Measurements from ENCODE around the gene NRAS.
"Not testable (repeated sequence)": the region's sequence is repeated elsewhere in the genome, so short reads cannot be mapped to it uniquely, and the experiment has no call there.

NRAS gene

DNA sequence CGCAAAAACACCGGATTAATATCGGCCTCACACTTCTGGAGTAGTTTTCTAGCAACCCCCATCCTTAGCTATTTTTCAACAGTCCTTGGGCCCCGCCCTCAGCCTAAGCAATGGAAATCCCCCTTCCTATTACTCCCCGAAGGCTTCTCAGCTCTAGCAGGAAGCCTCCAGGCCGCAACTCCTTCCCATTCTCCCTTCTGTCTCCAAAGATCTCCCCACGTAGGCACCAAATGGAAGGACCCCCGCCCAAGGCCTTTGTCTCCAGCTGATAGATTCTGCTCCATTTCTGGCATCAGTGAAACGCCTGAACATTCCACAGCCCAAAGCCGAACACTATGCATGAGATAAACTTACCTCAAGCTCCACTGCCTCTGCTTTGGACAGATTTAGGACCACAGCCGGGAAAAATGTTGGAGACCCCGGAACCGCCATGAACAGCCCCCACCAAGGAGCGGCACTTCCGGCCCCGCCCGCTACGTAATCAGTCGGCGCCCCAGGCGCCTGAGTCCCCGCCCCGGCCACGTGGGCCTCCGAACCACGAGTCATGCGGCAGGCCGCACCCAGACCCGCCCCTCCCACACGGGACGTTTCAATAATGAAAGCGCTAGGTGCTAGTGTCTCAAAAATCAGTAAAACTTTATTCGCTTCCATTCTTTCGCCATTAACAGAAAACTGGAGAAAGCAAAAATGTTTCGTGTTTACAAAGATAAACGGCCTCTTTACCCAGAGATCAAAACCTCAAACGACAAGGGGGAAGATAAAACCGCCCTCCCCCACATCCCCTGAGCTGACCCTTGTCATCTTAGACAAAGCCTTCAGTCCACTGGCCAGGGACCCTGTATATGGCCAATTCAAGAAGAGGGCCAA, at the start of gene NRAS:
Gene NRAS, minus strand, starts transcription at position 468 of the 867 bp plus-strand sequence. CDS start 611 bp downstream, outside the sequence.
- DNase-seq, result peak; percentile 98

DNA sequence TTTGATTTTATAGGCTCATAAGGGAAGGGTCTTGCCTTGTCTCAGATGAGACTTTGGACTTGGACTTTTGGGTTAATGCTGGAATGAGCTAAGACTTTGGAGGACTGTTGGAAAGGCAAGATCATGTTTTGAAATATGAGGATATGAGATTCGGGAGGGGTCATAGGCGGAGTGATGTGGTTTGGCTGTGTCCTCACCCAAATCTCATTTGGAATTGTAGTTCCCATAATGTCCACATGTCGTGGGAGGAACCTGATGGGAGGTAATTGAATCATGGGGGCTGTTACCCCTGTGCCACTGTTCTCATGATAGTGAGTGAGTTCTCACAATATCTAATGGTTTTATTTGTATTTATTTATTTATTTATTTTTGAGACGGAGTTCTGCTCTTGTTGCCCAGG, 48.1 kb upstream of the NRAS start:
- no peak for DNase-seq

GRCh38 chr1:114758256-114758832, 41.8 kb upstream of the NRAS start:
- DNase-seq, result no peak

DNA sequence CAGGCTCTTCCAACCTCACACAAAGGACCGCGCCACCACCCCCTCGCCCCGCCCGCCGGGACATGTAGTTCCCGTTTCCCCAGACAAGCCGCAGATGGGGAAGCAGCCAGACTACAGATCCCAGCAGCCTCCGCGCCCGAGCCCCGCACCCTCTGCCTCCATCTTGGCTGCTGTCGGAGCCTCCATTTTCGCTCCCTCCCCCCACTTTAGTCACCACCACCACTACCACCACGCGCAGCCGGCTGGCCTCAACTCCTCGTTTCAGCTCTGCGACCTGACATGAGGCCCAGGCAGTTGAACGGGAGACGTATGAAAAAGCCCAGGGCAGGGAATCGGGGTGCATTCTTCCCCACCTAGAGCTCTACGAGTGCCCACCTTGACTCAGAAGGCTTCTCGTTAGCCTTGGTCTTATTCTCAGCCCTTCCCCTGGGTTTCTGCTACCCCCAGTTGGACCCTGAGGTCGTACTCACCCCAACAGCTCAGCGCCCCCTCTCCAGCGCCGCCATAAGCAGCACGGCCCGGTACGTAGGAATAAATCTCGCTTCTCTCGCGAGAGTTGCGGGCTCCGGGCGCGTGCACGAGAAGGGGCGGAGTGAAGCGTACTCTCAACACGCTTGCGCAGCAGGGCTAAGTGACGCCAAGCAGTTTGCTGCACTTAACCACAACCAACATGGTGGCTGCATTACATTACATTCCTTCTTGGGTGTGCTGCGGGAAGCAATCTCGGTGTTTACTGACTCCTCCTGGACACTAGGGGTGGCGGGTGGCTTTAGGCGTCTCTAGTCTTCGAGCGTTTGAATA, 41.1 kb upstream of the NRAS start, which contains the start of gene CSDE1:
Gene CSDE1, minus strand, starts transcription at position 530 of the 801 bp plus-strand sequence. CDS start 18,094 bp downstream, outside the sequence.
- peak; percentile 96 for DNase-seq

DNA sequence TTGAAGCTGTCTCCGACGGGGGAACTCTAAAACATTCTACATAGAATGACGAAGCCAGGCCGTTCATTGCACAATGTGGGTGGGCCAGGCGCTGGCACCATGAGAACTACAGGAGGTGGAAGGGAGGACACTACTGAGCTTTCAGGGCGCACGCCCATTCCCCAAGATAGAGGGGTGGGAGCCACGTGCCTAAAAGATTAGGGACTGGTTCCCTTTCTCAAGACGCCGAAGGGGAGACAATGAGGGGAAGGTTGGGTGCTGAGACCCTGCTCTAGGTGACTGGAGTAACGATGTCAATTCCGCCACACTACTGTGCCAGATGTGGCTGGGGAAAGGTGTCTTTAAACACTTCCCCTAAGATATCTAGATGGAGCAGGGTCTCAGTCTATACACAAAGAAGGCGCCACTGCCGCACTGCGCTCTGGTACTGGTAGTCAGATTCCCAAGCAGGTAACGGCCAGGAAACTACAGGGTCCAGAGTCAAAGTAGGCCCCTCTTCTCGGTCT, 40.4 kb upstream of the NRAS start:
- no peak for DNase-seq

DNA sequence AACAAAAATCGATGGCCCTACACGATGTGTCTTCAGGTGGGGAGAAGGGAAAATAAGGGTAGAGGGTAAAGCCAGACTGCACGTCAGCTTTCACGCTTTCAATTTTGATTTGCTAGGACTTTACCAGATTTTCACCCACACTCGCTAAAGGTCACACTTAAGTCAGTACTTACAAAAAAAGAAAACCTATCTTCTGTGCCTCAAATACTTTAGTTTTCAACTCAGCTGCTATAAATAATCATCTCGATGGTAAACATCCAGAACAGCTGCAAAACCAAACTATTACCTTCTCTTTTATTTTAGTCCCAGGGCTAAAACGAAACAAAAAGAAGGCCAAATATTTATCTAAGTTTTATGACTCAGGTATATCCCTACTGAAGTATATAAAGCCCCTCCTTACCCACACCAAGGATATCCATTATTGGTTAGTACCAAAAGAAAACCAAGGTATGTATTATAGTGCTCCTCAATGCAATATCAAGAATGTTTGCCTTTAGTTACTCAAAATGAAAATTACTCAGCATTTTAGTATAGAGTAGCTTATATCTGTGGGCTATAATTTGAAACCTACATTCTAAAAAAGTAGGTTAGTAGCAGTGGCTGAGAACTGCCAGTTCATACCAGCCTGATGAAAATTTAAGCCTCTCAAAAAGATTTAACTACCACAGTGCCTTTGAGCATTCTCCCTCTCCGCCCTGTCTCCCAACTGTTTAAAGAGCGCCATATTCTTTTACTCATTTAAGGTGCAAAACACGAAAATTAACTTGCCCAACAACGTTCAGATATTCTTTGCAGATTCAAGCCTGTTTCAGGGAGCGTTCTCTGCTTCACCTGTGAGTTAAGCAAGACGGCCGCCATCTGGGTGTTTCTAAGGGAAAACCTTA, 39.7 kb upstream of the NRAS start:
- no peak for DNase-seq

GRCh38 chr1:114755006-114755931, 38.7 kb upstream of the NRAS start:
- no peak for DNase-seq

DNA sequence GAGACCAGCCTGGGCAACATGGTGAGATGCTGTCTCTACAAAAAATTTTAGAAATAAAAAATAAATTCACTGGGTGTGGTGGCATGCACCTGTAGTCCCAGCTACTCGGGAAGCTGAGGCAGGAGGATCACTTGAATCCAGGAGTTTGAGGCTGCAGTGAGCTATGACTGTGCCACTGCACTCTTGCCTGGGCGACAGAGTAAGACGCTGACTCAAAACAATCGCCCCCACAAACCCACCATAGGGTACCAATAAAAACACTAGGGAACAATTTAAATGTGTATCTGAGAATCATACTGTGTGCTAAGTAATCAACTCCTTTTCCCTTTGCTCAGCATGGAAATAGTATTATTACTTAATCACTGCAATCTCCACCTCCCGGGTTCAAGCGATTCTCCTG, 37.1 kb upstream of the NRAS start:
- not testable (repeated sequence) for DNase-seq

DNA sequence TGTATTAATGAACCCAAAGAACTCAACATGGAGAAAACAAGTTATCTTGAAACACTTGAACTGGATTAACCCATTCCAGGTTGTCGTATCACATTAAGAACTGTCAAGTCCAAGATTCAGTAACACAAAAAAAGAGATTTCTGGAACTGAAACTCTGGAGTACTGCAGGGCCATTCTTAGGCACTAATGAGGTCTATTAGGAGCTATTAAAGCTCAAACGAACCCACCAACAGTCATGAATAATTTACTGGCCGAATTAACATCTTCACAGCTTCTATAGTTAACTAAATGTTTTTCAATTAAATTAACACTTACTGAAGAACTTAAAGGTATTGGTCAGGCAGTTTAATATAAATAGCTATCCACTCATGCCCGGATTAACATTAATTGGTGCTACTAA, 36.6 kb upstream of the NRAS start:
- DNase-seq, result no peak

DNA sequence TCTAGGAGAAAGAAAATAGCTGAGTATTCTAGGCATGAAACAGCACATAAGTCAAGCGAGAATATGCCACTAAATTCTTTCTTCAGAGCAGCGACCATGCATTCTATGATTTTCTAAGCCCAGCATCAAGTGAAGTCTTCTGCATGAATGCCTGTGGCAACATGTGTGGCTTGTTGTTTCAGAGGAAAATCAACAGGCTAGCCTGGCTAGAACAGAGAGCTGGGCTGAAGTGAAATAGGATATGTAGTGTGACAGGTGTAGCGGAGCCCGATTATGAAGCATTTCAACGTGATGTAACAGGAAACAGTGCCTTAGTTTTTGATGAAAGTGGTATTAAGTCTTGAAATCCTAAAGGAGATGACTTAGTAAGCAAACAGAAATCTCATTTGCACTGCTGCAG, 34.2 kb upstream of the NRAS start:
- DNase-seq, result no peak

- no peak for DNase-seq
Observed at GRCh38 chr1:114749835-114750234, 33.3 kb upstream of the NRAS start.

DNA sequence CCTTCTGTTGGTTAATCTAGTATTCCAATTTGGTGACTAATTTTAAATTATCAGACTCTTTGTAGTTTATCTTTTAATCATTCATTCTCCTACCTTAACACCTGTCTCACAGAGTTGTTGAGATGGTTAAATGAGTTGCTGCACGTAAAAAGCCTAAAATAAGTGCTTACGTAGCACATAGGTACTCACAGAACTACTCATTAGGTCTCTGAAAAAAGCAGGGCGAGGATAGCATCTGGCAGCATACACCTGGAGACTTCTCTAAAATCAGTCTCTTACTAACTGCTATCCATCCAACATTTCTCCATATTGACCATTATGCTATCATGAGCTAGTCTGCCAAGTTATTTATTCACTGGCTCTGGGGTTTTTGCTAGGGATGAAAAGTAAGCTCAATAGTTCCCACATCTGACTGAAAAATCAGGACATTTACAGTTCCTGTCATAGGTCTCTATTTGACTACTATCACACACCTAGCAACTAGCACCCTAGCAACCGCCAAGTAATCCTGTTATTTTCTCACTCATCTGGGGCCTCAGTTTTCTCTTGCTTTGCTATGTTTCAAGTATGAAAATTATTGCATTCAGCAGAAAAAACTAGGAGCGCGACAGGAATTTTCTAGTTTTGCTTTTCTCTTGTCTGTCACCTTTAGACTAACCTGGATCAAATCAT, 30.0 kb upstream of the NRAS start:
- DNase-seq, result no peak

GRCh38 chr1:114745291-114745690, 28.7 kb upstream of the NRAS start:
- no peak for DNase-seq

- no peak for DNase-seq
Observed at GRCh38 chr1:114741963-114742746, 25.6 kb upstream of the NRAS start.

GRCh38 chr1:114740331-114740730, 23.8 kb upstream of the NRAS start:
- no peak for DNase-seq

DNA sequence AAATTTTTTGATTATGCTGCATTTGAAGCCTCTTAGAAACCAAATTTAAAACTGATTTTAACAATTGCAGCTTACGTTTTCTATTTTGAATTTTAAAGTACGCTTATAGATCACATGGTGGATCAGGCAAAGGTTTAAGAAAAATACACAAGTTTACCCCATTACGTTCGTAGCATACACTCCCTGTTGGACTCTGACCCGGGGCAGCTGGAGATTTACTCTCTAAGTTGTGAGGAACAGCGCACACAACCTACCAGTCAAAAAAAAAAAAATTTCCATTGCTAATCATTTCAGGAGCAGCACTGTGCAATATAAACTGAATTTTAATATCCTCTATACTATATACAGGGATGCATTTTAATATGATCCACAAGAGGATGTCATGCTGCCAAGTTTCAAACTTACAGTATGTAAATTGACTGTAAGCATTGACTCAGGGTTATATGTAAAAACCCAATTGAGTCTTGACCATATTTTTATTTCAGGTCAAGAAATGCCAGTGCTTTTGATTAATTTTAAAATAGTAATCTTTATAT, 20.8 kb upstream of the NRAS start:
- no peak for DNase-seq

- no peak for DNase-seq
Observed at GRCh38 chr1:114735479-114735878, 18.9 kb upstream of the NRAS start.

DNA sequence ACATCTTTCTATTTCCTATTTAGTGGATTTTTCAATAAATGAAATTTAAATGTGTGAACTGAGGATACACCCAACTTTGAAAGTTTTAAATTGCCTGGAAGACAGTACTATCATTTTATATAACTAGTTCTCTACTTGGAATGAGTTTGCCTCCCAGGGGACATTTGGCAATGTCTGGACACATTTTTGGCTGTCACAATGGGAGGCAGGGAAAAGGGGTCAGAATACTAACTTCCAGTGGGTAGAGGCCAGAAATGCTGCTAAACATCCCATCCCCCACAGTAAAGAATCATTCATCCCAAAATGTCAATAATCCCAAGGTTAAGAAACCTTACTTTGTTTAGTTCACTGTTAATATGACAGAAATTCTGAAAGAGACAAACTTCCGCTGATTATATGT, 13.2 kb upstream of the NRAS start:
- no peak for DNase-seq

GRCh38 chr1:114728553-114728952, 12.0 kb upstream of the NRAS start:
- DNase-seq, result no peak

All from activated CD8-positive, alpha-beta memory T cell treated with anti-CD3 and anti-CD28 coated beads, Interleukin-2, amount 50 U/mL, for 48 hours (primary cell).